ENCODE measurements around the gene HNRNPA1.
"Not testable (repeated sequence)": the region's sequence is repeated elsewhere in the genome, so short reads cannot be mapped to it uniquely, and the experiment has no call there.

Gene HNRNPA1

DNA sequence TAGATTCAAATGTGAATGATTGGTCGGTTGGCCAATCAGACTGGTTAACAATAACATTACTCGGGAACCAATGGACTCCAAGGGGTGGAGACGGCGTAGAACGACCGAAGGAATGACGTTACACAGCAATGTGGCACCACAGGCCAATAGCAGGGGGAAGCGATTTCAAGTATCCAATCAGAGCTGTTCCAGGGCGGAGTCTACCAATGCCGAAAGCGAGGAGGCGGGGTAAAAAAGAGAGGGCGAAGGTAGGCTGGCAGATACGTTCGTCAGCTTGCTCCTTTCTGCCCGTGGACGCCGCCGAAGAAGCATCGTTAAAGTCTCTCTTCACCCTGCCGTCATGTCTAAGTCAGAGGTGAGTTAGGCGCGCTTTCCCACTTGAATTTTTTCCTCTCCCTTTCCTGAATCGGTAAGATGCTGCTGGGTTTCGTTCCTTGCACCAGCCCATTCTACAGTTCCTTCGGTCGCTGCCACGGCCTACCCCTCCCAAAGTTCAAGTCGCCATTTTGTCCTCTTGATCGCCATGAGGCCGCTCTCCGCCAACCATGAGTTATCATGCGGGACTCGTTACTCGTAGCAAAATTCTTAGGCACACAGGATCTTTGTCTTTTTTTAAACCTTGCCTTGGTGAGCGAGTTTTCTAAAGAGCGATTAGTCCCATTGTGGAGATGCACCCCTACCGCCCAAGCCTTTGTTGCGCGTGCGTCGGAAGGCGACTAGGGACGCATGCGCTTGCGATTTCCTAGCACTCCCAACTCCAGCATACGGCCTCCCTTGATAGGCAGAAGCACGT, at the start of gene HNRNPA1:
Gene HNRNPA1 (plus strand): TSS at position 259 of the 793 bp plus-strand sequence. CDS start 82 bp downstream, at position 341.
- DNase-seq (ENCODE audit: low spot score), result peak; percentile 94

GRCh38 chr12:54231269-54231668, 49.3 kb upstream of the HNRNPA1 start:
- DNase-seq (ENCODE audit: low spot score), result not testable (repeated sequence)

DNA sequence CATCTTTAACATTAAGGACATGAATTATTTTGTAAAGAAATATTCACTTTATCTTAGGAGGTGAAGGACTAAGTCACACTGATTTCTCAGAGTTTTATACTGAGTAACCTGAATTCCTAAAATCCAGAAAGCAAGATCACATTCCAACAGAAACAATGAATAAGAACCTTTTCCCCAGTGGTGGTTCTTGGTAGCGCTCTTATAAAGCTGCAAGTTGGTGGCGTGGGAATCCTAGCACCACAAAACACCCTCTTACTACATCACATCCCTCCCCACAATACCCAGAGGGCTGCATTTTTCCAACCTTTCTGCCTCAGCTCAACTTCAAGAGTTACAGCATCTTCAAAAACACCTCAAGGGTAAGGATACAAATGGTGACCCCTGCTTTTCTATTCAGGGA, 47.7 kb upstream of the HNRNPA1 start:
- DNase-seq (ENCODE audit: low spot score), result no peak

DNA sequence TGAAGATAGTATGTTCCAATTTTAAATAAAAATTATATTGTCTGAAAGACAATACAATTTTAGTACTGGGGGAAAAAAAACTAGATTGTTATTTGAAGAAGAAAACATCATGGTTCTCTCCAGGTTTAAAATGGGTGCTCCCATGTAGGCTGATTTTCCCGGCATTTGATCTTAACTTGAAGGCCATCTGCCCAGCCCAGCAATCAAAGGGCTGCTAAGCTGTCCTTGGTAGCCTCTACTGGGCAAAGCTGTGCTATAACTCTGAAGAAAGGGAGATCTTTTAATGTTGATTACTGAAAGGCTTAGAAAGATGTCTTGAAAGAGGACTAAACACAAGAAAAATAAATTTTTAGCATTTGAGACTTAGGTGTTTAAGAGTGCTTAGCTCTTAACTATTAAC, 42.0 kb upstream of the HNRNPA1 start:
- DNase-seq (ENCODE audit: low spot score), result no peak

- no peak for DNase-seq (ENCODE audit: low spot score)
Measured at GRCh38 chr12:54239620-54240019, 40.9 kb upstream of the HNRNPA1 start.

DNA sequence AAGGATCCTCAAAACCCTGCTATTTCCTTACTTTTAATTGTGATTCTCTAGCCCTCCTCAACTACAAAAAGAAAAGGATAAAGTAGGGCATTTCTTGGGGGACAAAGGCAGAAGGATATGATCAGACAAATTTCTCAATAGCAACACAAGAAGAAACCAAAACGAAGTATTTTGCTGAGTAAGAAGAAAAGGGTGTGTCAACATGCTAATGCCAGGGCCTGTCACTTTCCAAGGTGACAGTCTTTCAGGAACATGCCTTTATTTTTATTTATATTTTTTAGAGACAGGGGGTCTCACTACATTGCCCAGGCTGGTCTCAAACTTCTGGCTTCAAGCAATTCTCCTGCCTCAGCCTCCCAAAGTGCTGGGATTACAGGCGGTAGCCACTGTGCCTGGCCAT, 40.4 kb upstream of the HNRNPA1 start:
- no peak for DNase-seq (ENCODE audit: low spot score)

DNA sequence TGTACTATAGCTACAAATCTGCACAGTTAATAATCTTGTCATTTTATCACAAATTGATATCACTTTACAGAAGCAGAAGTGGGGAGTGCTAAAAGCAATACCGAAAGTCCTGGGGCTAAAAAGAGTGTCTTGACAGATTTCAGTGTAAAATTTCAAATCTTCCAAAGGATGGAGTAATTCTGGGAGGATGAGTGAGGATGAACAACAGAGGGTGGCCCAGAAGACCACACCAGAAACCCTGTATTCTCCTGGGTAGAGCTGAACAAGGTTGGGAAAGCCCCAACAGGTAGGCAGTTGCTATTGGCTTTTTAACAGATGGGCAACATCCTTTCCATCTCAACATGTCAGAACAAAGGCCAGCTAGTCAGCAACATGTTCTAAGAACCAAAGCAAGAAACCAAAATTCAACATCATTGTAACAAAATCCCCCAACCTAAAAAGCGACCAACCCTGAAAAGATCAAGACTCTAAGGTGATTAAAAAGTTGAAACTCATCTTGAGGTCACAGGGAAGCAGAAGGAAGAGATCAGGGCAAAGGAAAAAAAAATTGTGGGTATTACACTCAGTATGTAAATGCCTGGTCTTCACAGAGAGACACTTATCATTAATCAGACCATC, 39.4 kb upstream of the HNRNPA1 start:
- DNase-seq (ENCODE audit: low spot score), result no peak

DNA sequence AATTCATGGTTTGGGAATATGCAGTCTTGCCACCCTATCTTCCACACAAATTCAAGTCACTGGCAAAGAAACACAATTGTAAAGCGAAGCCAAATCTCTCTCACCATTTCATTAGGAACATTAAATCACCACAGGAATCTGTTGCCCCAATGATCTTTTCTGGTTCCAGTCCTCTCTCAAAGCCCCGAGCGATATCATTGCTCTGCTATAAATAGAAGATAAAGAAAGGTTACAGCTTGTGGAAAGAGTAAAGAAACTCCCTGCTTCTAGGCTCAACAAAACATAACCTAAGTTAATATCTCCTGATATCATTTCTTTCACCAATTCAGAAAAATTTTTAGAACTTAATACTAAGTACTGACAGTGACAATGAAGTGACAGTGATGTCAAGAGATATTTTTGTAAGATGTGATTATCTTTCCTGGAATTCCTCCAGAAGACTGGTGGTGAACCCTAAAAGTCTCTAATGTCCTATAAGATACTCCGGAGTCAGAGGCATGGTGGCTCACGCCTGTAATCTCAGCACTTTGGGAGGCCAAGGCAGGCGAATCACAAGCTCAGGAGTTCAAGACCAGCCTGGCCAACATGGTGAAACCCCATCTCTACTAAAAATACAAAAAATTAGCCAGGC, 34.4 kb upstream of the HNRNPA1 start:
- no peak for DNase-seq (ENCODE audit: low spot score)

DNA sequence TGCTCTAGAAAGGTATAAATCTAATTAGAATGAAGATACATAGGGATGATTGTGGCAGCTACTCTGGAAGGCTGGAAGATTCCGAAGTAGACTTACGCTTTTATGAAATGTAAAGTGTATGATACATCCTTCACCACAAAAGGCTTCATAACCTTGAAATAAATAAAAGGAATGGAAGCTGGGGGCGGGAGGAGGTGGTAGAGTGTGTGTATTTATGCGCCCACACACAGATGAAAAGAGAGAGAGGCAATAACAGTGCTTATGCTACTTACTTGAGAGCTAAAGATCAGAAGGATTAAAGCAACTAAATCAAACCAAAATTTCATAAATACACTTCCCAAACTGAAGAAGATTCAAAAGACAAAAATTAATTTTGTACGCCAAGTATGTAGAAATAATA, 31.0 kb upstream of the HNRNPA1 start:
- DNase-seq (ENCODE audit: low spot score), result no peak

DNA sequence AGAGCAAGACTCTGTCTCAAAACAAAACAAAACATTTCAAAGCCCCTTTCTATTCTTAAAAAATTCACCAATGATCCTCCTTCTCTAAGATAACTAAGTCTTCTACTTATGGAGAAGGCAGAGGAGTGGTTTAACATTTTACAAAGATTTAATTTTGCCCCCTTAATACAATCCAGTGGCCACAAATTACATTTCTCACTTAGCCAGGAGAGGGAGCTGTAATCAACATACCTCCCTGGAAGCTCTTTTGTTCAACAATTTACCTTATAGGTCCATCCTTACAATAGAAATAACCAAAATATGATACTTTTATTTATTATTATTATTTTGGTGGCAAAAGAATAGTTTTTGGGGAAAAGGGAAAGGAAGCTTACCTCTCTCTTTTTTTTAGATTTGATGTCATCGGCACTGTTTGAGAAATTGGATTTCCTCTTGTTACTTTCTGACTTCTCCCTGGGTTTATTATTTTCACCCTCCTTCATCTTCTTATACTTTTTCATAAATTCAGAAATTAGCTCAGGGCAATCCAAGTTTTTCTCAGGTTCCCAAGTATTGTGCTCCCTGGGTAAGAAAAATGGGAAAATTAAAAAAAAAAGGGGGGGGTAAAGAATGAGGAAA, 28.8 kb upstream of the HNRNPA1 start:
- no peak for DNase-seq (ENCODE audit: low spot score)

DNA sequence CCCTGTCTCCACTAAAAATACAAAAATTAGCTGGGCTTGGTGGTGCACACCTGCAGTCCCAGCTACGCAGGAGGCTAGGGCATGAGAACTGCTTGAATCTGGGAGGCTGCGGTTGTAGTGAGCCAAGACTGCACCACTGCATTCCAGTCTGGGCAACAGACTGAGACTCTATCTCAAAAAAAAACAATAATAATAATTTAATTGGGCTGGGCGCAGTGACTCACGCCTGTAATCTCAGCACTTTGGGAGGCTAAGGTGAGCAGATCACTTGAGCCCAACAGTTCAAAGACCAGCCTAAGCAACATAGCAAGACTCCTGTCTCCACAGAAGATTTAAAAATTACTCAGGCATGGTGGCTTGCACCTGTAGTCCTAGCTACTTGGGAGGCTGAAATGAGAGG, 27.3 kb upstream of the HNRNPA1 start:
- no peak for DNase-seq (ENCODE audit: low spot score)

DNA sequence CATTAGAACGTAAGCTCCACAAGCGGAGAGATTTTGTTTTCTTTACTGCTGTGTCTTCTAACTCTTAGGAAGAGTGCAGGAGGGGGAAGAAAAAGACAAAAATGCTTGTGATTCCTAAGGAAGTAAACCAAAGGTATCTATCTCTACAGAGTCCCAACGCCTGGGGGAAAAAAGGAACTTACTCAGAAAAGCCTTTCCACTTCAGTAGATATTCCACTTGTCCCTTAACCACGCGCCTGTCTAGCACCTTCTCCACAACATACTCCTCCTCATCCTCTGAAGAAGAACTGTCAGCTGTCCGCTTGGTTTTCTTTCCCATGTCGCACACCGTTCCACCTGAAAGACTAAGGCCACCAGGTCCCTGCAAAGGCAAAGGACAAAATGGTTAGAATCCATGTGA, 23.2 kb upstream of the HNRNPA1 start:
- DNase-seq (ENCODE audit: low spot score), result no peak

DNA sequence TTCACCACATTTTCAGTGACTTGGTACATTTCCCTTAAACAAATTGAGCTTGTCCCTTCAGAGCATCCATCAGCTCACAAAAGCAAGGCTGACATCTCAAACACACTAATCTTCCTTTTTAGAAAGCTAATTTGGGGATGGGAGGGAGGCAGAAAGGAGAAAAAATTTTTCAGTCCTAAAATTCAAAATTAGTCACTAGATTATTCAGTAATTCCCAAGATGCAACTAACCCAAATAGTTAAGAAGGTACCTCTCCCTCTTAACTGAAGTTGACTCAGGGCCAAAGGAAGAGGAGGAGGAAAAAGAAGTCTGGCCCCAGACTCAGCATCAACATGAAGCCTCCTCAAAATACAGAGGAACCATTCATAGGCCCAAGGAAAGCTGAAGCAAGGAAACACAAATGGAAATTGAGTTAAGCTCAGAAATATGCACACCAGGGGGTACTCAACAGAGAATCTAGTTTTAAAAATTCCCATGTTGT, 22.3 kb upstream of the HNRNPA1 start:
- no peak for DNase-seq (ENCODE audit: low spot score)

DNA sequence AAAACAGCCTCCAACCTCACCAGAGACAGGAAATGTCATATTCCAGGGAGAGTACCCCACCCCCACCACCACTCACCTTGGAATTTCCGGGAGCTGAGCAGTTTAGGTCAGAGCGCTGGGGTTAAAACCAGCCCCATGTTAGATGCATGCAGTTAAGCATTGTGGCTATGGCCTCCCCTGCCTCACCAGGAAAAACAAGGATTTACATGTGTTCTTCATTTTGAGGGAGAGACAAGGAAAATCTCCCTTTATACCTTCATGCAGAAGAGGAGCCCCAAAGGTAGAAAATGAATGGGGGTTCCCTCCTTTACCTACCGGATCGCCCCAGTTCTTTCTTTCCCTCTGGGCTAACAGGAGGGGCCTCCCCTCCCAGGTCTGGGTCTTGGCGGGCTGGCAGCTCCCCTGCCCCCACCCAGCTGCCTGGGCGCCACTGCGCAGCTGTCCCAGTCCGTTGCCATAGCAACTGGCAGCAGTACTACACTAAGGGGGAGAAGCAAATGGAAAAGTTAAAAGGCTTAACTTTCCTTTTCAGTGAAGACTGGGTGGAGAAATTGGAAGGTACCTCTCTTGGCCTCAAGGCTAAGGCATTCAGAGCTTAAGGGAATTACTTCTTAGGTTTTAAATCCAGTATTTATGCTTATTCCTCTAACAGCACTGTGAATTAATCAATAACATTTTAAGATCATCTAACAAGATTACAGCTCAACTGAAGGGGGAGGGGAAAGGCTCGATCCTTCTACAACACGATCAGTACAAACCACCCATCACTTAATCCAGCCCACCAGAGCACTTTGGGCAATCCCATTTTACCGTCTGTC, 21.1 kb upstream of the HNRNPA1 start:
- DNase-seq (ENCODE audit: low spot score), result peak; percentile 88

GRCh38 chr12:54261815-54262402, 18.6 kb upstream of the HNRNPA1 start:
- no peak for DNase-seq (ENCODE audit: low spot score)

GRCh38 chr12:54262403-54262925, 18.1 kb upstream of the HNRNPA1 start:
- no peak for DNase-seq (ENCODE audit: low spot score)

GRCh38 chr12:54265364-54265812, 15.1 kb upstream of the HNRNPA1 start:
- no peak for DNase-seq (ENCODE audit: low spot score)

- DNase-seq (ENCODE audit: low spot score), result no peak
Measured at GRCh38 chr12:54266852-54267251, 13.7 kb upstream of the HNRNPA1 start.

GRCh38 chr12:54270345-54270744, 10.2 kb upstream of the HNRNPA1 start:
- no peak for DNase-seq (ENCODE audit: low spot score)

DNA sequence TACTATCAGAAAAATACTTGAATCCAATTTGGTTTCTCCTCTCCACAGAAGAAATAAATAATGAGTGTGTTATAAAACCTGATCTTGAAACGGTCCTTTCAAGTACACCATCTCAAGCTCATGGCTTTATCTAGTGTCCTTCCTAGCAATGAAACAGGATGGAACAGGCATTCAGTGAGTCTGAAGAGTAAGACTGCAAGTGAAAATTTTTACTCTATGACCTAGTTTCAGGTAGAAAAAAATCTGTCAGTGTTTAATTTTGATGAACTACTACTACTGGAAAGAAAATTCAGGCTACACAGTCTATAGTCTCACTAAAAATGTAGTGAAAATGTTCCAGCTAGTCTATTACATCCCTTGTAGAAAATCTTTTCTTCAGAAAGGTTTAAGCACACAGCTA, 8.3 kb upstream of the HNRNPA1 start:
- DNase-seq (ENCODE audit: low spot score), result no peak

DNA sequence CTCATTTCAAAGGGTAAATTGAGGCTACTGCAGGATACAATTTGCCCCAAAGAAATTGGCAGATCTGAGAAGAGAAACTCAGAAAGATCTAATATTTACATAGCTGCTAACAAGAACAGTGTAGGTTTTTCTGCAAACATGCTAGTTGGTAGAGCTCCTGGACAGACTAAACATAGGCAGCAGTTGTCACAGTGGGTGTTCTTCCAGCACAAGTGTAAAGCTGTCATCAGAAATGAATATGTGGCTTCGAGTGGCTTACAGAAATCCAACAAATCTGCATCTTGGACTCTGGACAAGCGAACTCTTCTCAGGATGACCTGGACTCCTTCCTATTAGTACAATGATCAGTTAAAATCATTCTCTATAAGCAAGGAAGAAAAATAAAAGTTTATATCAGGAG, 6.5 kb upstream of the HNRNPA1 start:
- no peak for DNase-seq (ENCODE audit: low spot score)

Measured in left forelimb (tissue), 1 donor.